Progenitor cell of endocrine pancreas (in vitro differentiated cells): Measurements from ENCODE around the gene POP5. TPM values are rescaled to one million over a fixed set of nuclear protein-coding genes. Genes with fewer than 3 reads are reported as not detected.
A peak's percentile ranks its signal among the peaks of the same experiment; 100 is the strongest.

Experiments
- DNase-seq: peaks from one replicate; pipeline ENCODE4 v3.0.0; 2021; ENCODE audit warnings: low spot score; ENCODE audit not compliant: unreplicated experiment
- H3K27ac Mint-ChIP-seq: 2 replicates; pipeline ENCODE4 v1.8.0; 2021; ENCODE audit warnings: mild to moderate bottlenecking, moderate library complexity, mixed read lengths
- H3K27me3 Mint-ChIP-seq: 2 replicates; pipeline ENCODE4 v1.8.0; 2021; ENCODE audit warnings: mixed read lengths
- H3K36me3 Mint-ChIP-seq: 2 replicates; pipeline ENCODE4 v1.8.0; 2022; ENCODE audit warnings: mixed read lengths; ENCODE audit not compliant: insufficient read depth
- H3K4me1 Mint-ChIP-seq: 2 replicates; pipeline ENCODE4 v1.8.0; 2021; ENCODE audit warnings: low read depth, mixed read lengths
- H3K4me3 Mint-ChIP-seq: 2 replicates; pipeline ENCODE4 v1.8.0; 2021; ENCODE audit warnings: low read depth, mild to moderate bottlenecking, moderate library complexity, mixed read lengths
- H3K9me3 Mint-ChIP-seq: 2 replicates; pipeline ENCODE4 v1.8.0; 2021; ENCODE audit warnings: low read depth, mixed read lengths
- total RNA-seq: library from RNA; stranded (reverse); gene quantifications from 2 replicates; pipeline ENCODE4 v1.2.1, GENCODE V29; 2021
- TF ChIP-seq, protein P1 (sequence below): fragments of 200-600 bp; sonication (generic); IDR thresholded peaks from one replicate; pipeline ENCODE4 v1.5.0; 2021; ENCODE audit warnings: antibody characterized with exemption, mild to moderate bottlenecking; ENCODE audit not compliant: unreplicated experiment

The POP5 gene
- total RNA-seq, 1 donor from 2014 or later: 51.6 TPM

DNA sequence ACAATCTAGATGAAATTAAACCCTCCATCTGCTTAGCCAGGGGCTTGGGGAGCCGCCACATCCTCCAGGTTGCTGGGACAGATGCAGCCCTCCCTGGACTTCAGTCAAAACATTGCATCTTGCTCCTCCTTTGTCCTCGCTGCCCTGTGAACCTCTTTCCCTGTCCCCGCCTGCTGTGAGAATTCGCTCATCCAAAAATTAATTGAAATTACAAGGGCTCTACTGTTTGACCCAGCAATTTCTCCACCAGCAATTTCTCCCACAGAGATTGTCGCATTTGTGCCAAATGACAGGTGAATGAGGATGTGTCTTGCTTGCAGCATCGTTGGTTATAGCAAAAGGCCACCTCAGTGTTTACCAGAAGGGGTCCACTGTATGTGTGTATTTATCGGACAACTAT, 5.0 kb upstream of the POP5 start:
- no peak overlapping the region for H3K4me3 Mint-ChIP-seq
- H3K4me1 Mint-ChIP-seq: peaks cover 5% of the 10 kb centered on the region
- TF ChIP-seq, protein P1, sequence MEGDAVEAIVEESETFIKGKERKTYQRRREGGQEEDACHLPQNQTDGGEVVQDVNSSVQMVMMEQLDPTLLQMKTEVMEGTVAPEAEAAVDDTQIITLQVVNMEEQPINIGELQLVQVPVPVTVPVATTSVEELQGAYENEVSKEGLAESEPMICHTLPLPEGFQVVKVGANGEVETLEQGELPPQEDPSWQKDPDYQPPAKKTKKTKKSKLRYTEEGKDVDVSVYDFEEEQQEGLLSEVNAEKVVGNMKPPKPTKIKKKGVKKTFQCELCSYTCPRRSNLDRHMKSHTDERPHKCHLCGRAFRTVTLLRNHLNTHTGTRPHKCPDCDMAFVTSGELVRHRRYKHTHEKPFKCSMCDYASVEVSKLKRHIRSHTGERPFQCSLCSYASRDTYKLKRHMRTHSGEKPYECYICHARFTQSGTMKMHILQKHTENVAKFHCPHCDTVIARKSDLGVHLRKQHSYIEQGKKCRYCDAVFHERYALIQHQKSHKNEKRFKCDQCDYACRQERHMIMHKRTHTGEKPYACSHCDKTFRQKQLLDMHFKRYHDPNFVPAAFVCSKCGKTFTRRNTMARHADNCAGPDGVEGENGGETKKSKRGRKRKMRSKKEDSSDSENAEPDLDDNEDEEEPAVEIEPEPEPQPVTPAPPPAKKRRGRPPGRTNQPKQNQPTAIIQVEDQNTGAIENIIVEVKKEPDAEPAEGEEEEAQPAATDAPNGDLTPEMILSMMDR: no peak
- peaks cover 22% of the 10 kb centered on the region for H3K27me3 Mint-ChIP-seq
- no peaks in the 10 kb centered on the region for H3K9me3 Mint-ChIP-seq
- H3K27ac Mint-ChIP-seq: no peak overlapping the region
- no peaks in the 10 kb centered on the region for H3K36me3 Mint-ChIP-seq
- DNase-seq: no peak

DNA sequence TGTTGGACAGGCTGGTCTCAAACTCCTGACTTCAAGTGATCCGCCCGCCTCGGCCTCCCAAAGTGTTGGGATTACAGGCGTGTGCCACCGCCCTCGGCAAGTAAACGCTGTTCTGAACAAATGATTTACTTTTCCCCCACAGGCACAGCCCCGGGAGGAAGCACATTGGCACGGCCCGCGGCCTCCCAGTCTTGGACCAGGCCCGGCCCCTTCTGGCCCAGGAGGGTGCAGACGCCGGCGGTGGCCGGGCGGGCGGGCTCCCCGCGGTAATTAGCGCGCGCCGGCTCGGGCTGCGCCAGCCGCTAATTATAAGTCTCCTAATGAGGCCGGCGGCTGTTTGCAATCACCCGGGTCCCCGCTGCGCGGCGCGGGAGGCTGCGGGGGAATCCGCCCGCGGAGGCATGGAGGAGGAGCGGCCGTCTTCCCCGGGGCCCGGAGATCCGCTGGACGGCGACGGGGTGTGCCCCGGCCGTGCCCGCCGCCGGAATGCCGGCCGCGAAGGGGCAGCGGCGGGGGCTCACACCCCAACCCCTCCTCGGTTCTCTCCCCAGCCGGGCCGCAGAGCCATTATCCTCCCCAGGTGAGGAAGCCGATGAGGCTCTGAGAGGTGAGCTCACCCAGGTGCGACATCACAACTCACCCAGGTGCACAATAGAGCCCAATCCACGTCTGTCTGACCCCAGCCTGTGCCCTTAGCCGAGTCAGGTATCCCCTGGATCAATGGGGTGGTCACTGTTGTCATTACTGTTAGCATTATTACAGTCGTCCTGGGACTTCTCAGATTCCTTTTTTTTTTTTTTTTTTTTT, 3.3 kb upstream of the POP5 start:
- DNase-seq: peak; percentile 42
- no peaks in the 10 kb centered on the region for H3K36me3 Mint-ChIP-seq
- no peaks in the 10 kb centered on the region for H3K9me3 Mint-ChIP-seq
- TF ChIP-seq, protein P1: peak; percentile 44
- H3K4me3 Mint-ChIP-seq: peak overlapping the region; percentile 66
- H3K4me1 Mint-ChIP-seq: peaks cover 13% of the 10 kb centered on the region
- no peak overlapping the region for H3K27ac Mint-ChIP-seq
- H3K27me3 Mint-ChIP-seq: peaks cover 22% of the 10 kb centered on the region

DNA sequence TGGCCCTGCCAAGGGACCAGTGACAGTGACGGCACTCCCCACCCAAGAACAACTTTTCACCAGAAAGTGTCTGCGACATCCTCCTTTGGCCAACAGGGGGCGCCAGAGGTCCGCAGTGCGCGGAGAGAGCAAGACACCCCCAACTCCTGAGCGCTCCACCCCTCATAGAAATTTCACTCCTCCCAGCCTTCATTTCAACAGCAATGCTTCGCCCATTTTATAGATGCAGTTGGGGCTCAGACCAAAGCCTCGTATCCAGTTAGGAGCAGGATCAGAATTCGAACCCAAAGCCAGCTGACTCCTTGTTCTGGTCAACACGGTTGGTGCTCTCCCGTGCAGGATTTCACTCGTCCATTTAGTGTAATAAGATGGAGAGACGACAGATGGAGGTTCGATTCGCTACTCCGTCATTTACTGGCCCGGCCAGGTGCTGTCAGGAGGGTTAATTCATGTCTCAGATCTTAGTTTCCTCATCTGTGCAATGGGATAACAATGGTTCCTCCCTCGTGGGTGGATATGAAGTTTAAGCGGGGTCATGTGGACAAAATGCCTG, 2.4 kb upstream of the POP5 start:
- Mint-ChIP-seq H3K4me3 (peak overlapping the region; percentile 10), H3K36me3 (no peaks in the 10 kb centered on the region), H3K4me1 (peaks cover 13% of the 10 kb centered on the region), H3K27me3 (peaks cover 22% of the 10 kb centered on the region), H3K27ac (no peak overlapping the region), H3K9me3 (no peaks in the 10 kb centered on the region)
- peak; percentile 60 for DNase-seq
- TF ChIP-seq, protein P1: peak; percentile 87

DNA sequence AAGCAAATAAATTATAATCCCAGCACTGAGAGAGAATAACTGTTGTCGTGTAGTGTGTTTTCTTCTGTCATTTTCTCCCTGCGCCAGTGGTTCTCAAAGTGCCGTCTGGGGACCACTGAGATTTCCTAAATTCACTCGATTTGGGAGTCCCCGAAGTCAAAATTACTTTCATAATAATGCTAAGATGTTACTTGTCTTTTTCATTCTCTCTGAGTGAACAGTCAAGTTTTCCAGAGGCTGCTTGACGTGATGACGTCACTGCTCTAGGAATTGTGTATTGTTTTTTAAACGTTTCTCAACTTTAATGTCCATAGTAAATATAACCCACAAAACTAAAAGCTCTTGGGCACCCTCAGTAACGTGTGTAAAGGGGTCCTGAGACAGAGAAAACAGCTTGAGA, 796 bp upstream of the POP5 start:
- TF ChIP-seq, protein P1: no peak
- H3K27ac Mint-ChIP-seq: peak overlapping the region; percentile 96

DNA sequence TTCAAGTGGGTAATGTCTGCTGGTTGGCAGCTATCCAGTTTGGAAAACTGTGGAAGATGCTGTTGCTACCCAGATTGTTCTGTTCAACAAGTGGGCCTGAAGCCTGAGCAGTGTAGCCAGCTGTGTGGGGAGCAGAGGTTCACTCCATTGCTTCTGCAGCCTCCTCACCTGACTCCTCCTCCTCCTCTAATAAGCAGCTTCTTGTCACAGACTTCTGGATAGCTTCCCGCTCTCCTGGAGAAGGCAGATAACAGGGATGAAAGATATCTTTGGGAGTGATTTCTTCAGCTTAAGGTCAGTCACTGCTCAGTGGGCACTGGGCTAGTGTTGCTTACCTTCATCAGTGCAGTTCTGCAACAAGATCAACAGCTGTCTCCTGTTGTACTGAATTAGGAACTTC, 2.0 kb downstream of the POP5 start:
- TF ChIP-seq, protein P1: no peak
- peaks cover 13% of the 10 kb centered on the region for H3K4me1 Mint-ChIP-seq
- peaks cover 10% of the 10 kb centered on the region for H3K27me3 Mint-ChIP-seq
- H3K9me3 Mint-ChIP-seq: no peaks in the 10 kb centered on the region
- no peak for DNase-seq
- H3K36me3 Mint-ChIP-seq: peaks cover 10% of the 10 kb centered on the region
- H3K4me3 Mint-ChIP-seq: no peak overlapping the region
- peak overlapping the region; percentile 57 for H3K27ac Mint-ChIP-seq

More for the DNA sequence above, 796 bp upstream of the POP5 start:
- Mint-ChIP-seq H3K27me3 (peaks cover 22% of the 10 kb centered on the region), H3K4me3 (peak overlapping the region; percentile 96), H3K9me3 (no peaks in the 10 kb centered on the region), H3K4me1 (peaks cover 13% of the 10 kb centered on the region), H3K36me3 (peaks cover 4% of the 10 kb centered on the region)
- DNase-seq: no peak
